HG03342 (cell line): Measurements from ENCODE around the gene ZNF282.
A peak's percentile ranks its signal among the peaks of the same experiment; 100 is the strongest.

Experiments used
- ATAC-seq: cut with Tn5 transposase; IDR thresholded peaks from one replicate; pipeline ENCODE4 v1.9.1; 2021; ENCODE audit warnings: mild to moderate bottlenecking, moderate library complexity; ENCODE audit not compliant: unreplicated experiment

The ZNF282 gene

GRCh38 chr7:149188637-149189259 is 6.6 kb upstream of the ZNF282 start:
- ATAC-seq, result no peak

- no peak for ATAC-seq
Measured at GRCh38 chr7:149191851-149192250, 3.5 kb upstream of the ZNF282 start.

GRCh38 chr7:149194799-149195179 is 557 bp upstream of the ZNF282 start:
- no peak for ATAC-seq

GRCh38 chr7:149196151-149196704 is 882 bp downstream of the ZNF282 start:
- ATAC-seq, result no peak

- ATAC-seq, result no peak
Measured at GRCh38 chr7:149196705-149197171, 1.4 kb downstream of the ZNF282 start.

GRCh38 chr7:149197675-149198074 is 2.3 kb downstream of the ZNF282 start:
- no peak for ATAC-seq

- no peak for ATAC-seq
Measured at GRCh38 chr7:149198161-149198816, 2.9 kb downstream of the ZNF282 start.

- ATAC-seq, result no peak
Measured at GRCh38 chr7:149199234-149199995, 4.1 kb downstream of the ZNF282 start.

GRCh38 chr7:149202831-149203231 is 7.5 kb downstream of the ZNF282 start:
- no peak for ATAC-seq

- ATAC-seq, result no peak
Measured at GRCh38 chr7:149205690-149206381, 10.5 kb downstream of the ZNF282 start.

GRCh38 chr7:149207324-149208035 is 12.1 kb downstream of the ZNF282 start:
- ATAC-seq, result no peak

GRCh38 chr7:149209518-149210269 is 14.3 kb downstream of the ZNF282 start:
- peak; percentile 75 for ATAC-seq

- ATAC-seq, result no peak
Measured at GRCh38 chr7:149210551-149210950, 15.2 kb downstream of the ZNF282 start.

- no peak for ATAC-seq
Measured at GRCh38 chr7:149214020-149214720, 18.8 kb downstream of the ZNF282 start.

GRCh38 chr7:149216402-149216801 is 21.1 kb downstream of the ZNF282 start:
- no peak for ATAC-seq

- no peak for ATAC-seq
Measured at GRCh38 chr7:149217570-149217969, 22.2 kb downstream of the ZNF282 start.

- ATAC-seq, result no peak
Measured at GRCh38 chr7:149218469-149219420, 23.4 kb downstream of the ZNF282 start.

GRCh38 chr7:149220534-149220933 is 25.2 kb downstream of the ZNF282 start:
- ATAC-seq, result no peak
